Fibroblast of pulmonary artery (primary cell): ENCODE measurements around the gene ZNF280D.

Source experiments
- DNase-seq: peaks from one replicate; pipeline ENCODE4 v3.0.0-alpha.2; 2010; ENCODE audit warnings: low read depth
- H3K4me3 ChIP-seq: replicated peaks from 2 replicates; pipeline ENCODE4 v1.5.1; 2011; ENCODE audit warnings: low read depth, mild to moderate bottlenecking, control low read depth, low read length, moderate library complexity
- CTCF ChIP-seq: IDR thresholded peaks from 2 replicates; pipeline ENCODE4 v1.5.1; 2011; ENCODE audit warnings: mild to moderate bottlenecking, control low read depth, low read length, inconsistent platforms; ENCODE audit errors: missing control alignments

Gene ZNF280D

GRCh38 chr15:56736308-56736707 is 3.0 kb upstream of the ZNF280D start:
- H3K4me3 ChIP-seq: no peak overlapping the region
- no peak for TF ChIP-seq CTCF
- peak; percentile 90 for DNase-seq

GRCh38 chr15:56735589-56735988 is 2.3 kb upstream of the ZNF280D start:
- no peak overlapping the region for H3K4me3 ChIP-seq
- DNase-seq: no peak
- TF ChIP-seq CTCF: no peak

GRCh38 chr15:56734013-56734635 is 815 bp upstream of the ZNF280D start:
- no peak for TF ChIP-seq CTCF
- no peak overlapping the region for H3K4me3 ChIP-seq
- no peak for DNase-seq

GRCh38 chr15:56732886-56733135 is 498 bp downstream of the ZNF280D start:
- peak overlapping the region; percentile 68 for H3K4me3 ChIP-seq
- TF ChIP-seq CTCF: no peak
- DNase-seq: no peak

- TF ChIP-seq CTCF: no peak
- peak overlapping the region; percentile 68 for H3K4me3 ChIP-seq
- DNase-seq: peak; percentile 76
Observed at GRCh38 chr15:56732135-56732885, 999 bp downstream of the ZNF280D start.

GRCh38 chr15:56731548-56731947 is 1.8 kb downstream of the ZNF280D start:
- TF ChIP-seq CTCF: no peak
- H3K4me3 ChIP-seq: peak overlapping the region; percentile 68
- no peak for DNase-seq

GRCh38 chr15:56729561-56729960 is 3.7 kb downstream of the ZNF280D start:
- DNase-seq: no peak
- TF ChIP-seq CTCF: no peak

More at GRCh38 chr15:56729561-56729960, 3.7 kb downstream of the ZNF280D start:
- H3K4me3 ChIP-seq: no peak overlapping the region
